ENCODE data around the gene ANTKMT.

ANTKMT gene

DNA sequence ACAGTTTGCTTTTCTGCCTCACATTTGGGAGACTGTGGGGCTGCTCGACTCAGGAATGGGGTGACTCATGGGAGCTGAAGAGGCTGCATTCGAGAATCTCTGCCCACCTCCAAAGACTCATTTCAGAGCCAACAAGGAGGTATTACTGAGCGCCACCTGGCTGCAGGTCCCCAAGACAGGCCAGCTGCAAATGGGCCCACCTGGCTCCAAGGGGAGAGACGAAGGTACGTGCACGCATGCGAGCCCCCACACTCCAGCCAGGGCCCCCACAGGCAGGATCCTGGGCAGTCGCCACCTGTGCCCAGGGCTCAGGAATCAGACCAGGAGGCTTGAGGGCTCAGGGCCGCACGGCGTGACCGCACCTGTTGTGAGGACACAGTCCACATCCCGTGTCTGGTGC, 12.0 kb downstream of the ANTKMT start:
- no peaks in the 10 kb centered on the region for H3K4me1 ChIP-seq (ENCODE audit: insufficient read depth, low read length, poor library complexity, severe bottlenecking)
- TF ChIP-seq, protein P1, sequence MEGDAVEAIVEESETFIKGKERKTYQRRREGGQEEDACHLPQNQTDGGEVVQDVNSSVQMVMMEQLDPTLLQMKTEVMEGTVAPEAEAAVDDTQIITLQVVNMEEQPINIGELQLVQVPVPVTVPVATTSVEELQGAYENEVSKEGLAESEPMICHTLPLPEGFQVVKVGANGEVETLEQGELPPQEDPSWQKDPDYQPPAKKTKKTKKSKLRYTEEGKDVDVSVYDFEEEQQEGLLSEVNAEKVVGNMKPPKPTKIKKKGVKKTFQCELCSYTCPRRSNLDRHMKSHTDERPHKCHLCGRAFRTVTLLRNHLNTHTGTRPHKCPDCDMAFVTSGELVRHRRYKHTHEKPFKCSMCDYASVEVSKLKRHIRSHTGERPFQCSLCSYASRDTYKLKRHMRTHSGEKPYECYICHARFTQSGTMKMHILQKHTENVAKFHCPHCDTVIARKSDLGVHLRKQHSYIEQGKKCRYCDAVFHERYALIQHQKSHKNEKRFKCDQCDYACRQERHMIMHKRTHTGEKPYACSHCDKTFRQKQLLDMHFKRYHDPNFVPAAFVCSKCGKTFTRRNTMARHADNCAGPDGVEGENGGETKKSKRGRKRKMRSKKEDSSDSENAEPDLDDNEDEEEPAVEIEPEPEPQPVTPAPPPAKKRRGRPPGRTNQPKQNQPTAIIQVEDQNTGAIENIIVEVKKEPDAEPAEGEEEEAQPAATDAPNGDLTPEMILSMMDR (conservative IDR thresholded peaks at IDR 0.05; ENCODE audit: low read length): no peak
- TF ChIP-seq EZH2phosphoT487 (IDR thresholded peaks at IDR 0.05; ENCODE audit: borderline replicate concordance): no peak

DNA sequence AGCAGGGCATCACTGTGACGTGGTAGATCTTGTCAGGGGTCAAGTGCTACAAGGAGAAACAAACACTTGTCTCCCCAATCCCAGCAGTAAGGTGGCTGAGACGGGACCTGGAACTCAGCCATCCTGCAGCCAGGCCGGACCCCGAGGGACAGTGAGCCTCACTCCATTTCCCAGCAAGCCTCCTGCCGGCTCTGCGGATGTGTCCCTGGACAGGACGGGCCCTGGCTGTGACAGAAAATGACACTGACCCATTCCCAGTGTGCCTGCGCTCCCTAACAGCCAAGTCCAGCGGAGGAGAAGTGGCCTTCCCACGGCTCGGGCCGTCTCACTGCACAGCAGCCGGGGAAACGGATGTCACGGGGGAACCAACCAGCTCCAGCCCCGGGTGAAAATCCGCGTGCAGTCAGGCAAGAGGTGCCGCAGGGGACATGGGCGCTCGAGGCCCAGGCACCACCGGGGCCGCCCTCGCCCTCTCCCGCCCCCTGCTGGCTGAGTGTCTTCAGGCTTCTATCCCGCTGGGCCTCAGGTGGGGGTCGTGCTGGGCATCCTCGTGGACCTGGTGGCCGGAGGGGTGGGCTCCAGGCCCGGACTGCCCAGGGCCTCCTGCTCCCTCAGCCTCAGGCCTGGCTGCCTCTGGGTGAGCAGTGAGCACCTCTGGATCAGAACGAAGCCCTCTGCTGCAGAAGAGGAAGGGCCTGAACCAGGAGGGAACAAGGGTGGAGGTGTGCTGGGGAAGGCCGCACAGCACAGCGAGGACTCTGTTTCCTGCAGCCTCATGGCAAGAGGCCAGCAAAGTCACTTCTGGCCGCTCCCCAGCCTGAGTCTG, 12.6 kb downstream of the ANTKMT start:
- Histone ChIP-seq H3F3A (ENCODE audit: low read depth) (no peaks in the 10 kb centered on the region), H3K36me3 (ENCODE audit: insufficient read depth, low read length) (no peaks in the 10 kb centered on the region), H3K9ac (ENCODE audit: low read depth, low read length, poor library complexity, severe bottlenecking) (no peak overlapping the region), H2AFZ (ENCODE audit: low read length) (no peak overlapping the region), H4K20me1 (ENCODE audit: insufficient read depth, low read length, poor library complexity, severe bottlenecking) (no peaks in the 10 kb centered on the region), H3K27me3 (ENCODE audit: insufficient read depth, low read length, poor library complexity, severe bottlenecking) (no peaks in the 10 kb centered on the region), H3K4me2 (ENCODE audit: low read depth, low read length, poor library complexity, severe bottlenecking) (no peak overlapping the region), H3K9me2 (replicated peaks; ENCODE audit: low read depth, low read length) (no peaks in the 10 kb centered on the region), H3K4me3 (ENCODE audit: low read length, poor library complexity, severe bottlenecking) (no peak overlapping the region), H3K4me1 (ENCODE audit: insufficient read depth, low read length, poor library complexity, severe bottlenecking) (no peaks in the 10 kb centered on the region), H3K9me3 (ENCODE audit: insufficient read depth, low read depth, low read length) (no peaks in the 10 kb centered on the region), H3K79me2 (ENCODE audit: insufficient read depth, low read length) (no peaks in the 10 kb centered on the region)
- TF ChIP-seq EZH2phosphoT487 (IDR thresholded peaks at IDR 0.05; ENCODE audit: borderline replicate concordance): no peak
- TF ChIP-seq, protein P1 (conservative IDR thresholded peaks at IDR 0.05; ENCODE audit: low read length): no peak

More for the DNA sequence above, 12.0 kb downstream of the ANTKMT start:
- Histone ChIP-seq H3K4me2 (ENCODE audit: low read depth, low read length, poor library complexity, severe bottlenecking) (no peak overlapping the region), H3K9me2 (replicated peaks; ENCODE audit: low read depth, low read length) (no peaks in the 10 kb centered on the region), H3K4me3 (ENCODE audit: low read length, poor library complexity, severe bottlenecking) (no peak overlapping the region), H3F3A (ENCODE audit: low read depth) (no peaks in the 10 kb centered on the region), H3K36me3 (ENCODE audit: insufficient read depth, low read length) (no peaks in the 10 kb centered on the region), H3K79me2 (ENCODE audit: insufficient read depth, low read length) (no peaks in the 10 kb centered on the region), H4K20me1 (ENCODE audit: insufficient read depth, low read length, poor library complexity, severe bottlenecking) (no peaks in the 10 kb centered on the region), H3K9me3 (ENCODE audit: insufficient read depth, low read depth, low read length) (no peaks in the 10 kb centered on the region), H3K9ac (ENCODE audit: low read depth, low read length, poor library complexity, severe bottlenecking) (no peak overlapping the region), H3K27me3 (ENCODE audit: insufficient read depth, low read length, poor library complexity, severe bottlenecking) (no peaks in the 10 kb centered on the region), H2AFZ (ENCODE audit: low read length) (no peak overlapping the region)

- Histone ChIP-seq H3K4me3 (ENCODE audit: low read length, poor library complexity, severe bottlenecking) (no peak overlapping the region), H3K4me1 (ENCODE audit: insufficient read depth, low read length, poor library complexity, severe bottlenecking) (no peaks in the 10 kb centered on the region), H3K79me2 (ENCODE audit: insufficient read depth, low read length) (no peaks in the 10 kb centered on the region), H3F3A (ENCODE audit: low read depth) (no peaks in the 10 kb centered on the region), H2AFZ (ENCODE audit: low read length) (no peak overlapping the region), H3K9me2 (replicated peaks; ENCODE audit: low read depth, low read length) (no peaks in the 10 kb centered on the region), H3K36me3 (ENCODE audit: insufficient read depth, low read length) (no peaks in the 10 kb centered on the region), H3K9ac (ENCODE audit: low read depth, low read length, poor library complexity, severe bottlenecking) (no peak overlapping the region), H4K20me1 (ENCODE audit: insufficient read depth, low read length, poor library complexity, severe bottlenecking) (no peaks in the 10 kb centered on the region), H3K9me3 (ENCODE audit: insufficient read depth, low read depth, low read length) (no peaks in the 10 kb centered on the region), H3K4me2 (ENCODE audit: low read depth, low read length, poor library complexity, severe bottlenecking) (no peak overlapping the region), H3K27me3 (ENCODE audit: insufficient read depth, low read length, poor library complexity, severe bottlenecking) (no peaks in the 10 kb centered on the region)
- TF ChIP-seq, protein P1 (conservative IDR thresholded peaks at IDR 0.05; ENCODE audit: low read length): no peak
- no peak for TF ChIP-seq EZH2phosphoT487 (IDR thresholded peaks at IDR 0.05; ENCODE audit: borderline replicate concordance)
These were observed 13.4 kb downstream of the ANTKMT start for GRCh38 chr16:734208-734980.
